Ureter (tissue), 1 donor: ENCODE results near the gene H1-8. TPM values are rescaled to one million over a fixed set of nuclear protein-coding genes. Genes with fewer than 3 reads are reported as not detected.

ENCODE experiments used
- DNase-seq: peaks from one replicate; pipeline ENCODE4 v3.0.0-alpha.2; 2020; ENCODE audit warnings: low spot score
- total RNA-seq: library from RNA; stranded (reverse); gene quantifications from one replicate; pipeline ENCODE4 v1.2.4, GENCODE V29; 2023
- donor health status: DM: yes; HTN: yes; CAD: no.

The H1-8 gene
- total RNA-seq, 1 donor from 2014 or later = not detected

DNA sequence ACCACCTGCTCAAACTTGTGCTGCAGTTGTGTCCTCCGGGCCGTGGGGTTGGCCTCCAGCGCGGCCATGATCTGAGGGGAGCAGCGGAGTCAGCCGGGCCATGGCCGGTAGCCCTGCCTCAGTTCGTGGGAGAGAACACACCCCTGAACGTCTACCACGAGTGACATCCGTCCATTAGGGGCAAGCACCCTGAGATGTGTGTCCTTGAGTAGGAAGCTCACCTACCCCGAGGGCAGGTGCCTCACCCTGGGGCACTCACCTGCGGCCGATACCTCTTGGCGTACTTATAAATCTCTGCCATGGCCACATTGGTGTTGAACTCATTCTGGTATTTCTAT is 13.4 kb downstream of the H1-8 start:
- no peak for DNase-seq

GRCh38 chr3:129556890-129557547 is 14.0 kb downstream of the H1-8 start:
- no peak for DNase-seq

DNA sequence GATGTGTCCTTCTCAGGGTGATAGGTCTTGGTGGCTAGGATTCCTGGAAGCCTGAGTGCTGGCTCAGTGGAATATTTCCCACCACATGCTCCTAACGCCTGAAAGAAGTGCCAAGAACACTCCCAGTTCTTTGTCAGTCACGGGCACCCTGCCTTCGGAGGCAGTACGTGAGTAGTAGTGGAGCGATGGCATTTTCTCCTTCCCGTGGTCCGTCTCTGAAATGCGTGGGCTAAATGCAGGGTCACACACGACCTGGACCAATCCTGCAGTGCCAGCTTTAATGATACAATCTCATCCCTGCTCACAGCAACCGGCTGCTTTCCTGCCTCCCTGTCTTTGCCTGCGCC is 14.5 kb downstream of the H1-8 start:
- peak; percentile 59 for DNase-seq

DNA sequence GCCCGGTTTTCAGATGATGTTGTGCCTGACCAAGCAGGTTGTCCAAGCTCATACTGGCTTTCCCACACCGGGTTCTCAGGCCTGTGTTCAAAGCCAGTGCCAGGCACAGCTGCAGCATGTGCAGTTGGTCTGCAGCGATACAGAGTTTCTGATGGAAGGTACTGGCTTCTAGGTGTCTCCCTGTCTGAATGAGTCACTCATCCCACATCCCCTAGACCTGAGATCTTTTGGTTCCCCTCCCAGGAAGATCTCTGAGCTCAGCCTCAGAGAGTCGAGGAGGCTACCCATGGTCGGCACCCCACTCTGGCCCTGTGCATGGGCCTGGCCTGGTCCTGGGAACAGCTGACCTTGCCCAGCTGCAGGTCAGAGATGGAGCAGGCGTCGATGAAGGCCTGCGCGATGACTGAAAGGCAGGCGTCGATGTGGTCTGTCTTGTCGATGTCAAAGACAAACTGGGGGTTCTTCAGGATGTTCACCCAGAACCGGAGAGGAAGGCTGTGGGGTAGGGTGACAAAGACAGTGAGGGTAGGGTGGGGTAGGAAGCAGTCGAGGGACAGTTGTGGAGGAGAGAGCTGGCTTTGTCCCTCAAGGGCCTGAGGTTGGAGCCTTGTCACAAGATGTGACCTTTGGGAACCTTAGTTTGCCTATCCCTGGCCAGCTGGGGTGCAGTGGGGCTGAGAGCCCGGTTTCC is 15.3 kb downstream of the H1-8 start:
- no peak for DNase-seq

DNA sequence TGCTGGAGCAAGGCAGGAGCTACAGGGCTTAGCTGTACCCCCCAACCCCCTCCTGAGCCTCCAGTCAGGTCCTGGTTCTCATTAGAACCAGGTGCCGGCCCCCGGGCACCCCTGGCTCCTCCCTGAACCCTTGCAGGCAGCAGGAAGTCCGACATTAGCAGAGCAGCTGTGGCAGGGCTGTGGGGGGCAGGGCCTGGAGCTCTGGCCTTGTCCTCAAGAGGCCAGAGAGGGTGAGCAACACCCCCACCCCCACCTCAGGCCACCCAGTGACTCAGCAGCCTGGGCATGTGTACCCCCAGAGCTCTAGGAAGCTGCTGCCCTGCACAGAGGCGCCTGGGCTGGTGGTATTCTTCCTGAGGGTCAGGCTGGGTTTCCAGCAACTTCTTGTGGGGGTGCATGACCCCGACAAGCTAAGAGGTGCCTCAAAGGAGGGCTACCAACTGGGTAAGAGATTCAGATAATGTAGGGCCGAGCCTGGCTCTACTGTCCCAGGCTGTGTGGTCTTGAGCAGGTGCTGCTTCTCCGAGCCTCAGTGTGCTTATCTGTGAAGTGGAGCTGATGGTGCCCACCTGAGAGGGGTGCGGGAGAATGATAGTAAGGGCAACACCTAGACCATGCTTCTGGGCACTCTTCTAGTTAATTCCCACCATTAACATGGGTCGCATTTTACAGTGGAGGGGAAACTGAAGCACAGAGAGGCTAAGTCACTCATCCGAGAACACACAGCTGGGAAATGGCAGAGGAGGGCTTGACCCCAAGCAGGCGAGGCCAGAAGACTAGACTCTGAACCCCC is 16.0 kb downstream of the H1-8 start:
- DNase-seq = no peak

- DNase-seq = no peak
Observed at GRCh38 chr3:129559565-129560079, 16.6 kb downstream of the H1-8 start.

- peak; percentile 70 for DNase-seq
Observed at GRCh38 chr3:129560269-129560787, 17.4 kb downstream of the H1-8 start.

- peak; percentile 84 for DNase-seq
Observed at GRCh38 chr3:129560911-129561594, 18.1 kb downstream of the H1-8 start.

DNA sequence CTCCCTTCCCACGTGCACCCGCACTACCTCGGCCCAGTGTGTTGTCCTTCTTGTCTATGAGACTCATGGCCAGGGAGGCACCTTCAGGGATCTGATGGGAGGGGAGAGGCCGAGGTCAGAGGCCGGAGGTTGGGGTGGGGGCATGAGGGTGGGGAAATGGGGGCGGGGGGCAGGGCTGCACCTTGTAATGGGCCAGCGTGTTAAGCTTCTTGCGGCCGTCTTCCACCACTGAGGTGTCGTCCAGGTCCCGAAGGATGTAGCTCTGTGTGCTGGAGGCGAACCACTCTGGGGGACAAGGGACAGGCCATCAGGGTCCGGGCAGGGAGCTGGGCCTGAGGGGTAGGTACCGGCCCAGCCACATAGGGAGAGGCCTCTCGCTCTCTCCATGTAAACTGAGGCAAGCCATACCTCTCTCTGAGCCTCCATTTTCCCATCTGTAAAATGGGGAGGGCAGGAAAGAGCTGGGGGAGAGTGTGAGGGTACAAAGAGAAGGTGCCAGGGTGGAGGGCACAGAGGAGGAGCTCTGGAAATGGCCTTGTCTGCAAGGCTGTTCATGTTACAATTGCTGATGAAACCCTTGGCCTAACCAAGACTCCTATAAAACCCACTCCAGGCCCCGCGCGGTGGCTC is 18.8 kb downstream of the H1-8 start:
- DNase-seq = no peak

- no peak for DNase-seq
Observed at GRCh38 chr3:129562803-129563202, 19.8 kb downstream of the H1-8 start.

GRCh38 chr3:129563332-129563731 is 20.4 kb downstream of the H1-8 start:
- DNase-seq = no peak

GRCh38 chr3:129563850-129564535 is 21.0 kb downstream of the H1-8 start:
- no peak for DNase-seq

DNA sequence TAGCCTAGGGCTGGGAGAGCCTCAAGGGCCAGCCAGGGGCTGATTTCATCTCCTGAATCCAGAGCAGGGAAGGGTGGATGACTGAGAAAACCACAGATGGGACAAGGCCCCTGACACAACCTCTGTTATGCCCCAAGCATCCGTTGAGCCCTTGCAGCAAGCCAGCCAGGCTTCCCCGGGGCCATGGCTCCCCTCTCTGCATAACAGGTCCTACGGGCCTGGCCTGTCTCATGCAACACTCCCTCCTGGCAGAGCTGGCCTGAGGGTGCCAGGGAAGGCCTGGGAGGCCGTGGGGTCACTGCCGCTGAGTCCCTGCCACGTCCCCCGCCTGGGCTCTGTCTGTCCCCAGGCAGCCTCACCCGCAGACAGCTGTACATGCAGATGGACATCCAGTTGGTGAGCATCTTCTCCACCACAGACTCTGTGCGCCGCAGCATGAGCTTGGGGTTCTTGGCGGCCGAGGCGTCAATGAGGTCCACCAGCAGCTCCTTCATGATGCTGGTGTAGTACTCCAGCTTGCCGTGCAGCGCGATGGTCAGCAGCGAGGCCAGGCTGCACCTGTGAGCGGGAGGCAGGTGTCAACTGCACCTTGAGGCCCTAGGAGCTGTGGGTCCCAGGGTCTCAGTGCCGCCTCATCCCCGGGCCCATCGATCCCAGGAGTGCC is 22.1 kb downstream of the H1-8 start:
- no peak for DNase-seq

DNA sequence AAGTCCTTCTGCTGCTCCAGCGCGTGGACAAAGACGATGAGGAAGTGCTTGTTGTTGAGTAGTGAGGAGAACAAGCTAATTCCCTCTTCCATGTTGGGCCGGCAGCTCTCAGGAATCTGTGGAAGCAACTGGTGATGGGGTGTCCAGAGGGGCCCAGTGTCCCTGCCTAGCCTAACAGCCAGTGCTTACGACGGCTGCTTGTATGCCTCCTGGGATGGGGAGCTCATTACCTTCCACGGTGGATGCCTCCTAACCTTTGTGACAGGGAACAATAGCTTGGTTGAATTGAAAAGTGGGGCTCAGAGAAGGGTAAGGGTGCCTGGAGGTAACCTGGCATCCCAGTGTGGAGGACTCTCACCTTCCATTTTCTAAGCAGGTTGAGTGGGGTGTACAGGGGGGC is 22.9 kb downstream of the H1-8 start:
- no peak for DNase-seq

- no peak for DNase-seq
Observed at GRCh38 chr3:129567176-129567705, 24.3 kb downstream of the H1-8 start.

- no peak for DNase-seq
Observed at GRCh38 chr3:129567939-129568338, 25.0 kb downstream of the H1-8 start.

DNA sequence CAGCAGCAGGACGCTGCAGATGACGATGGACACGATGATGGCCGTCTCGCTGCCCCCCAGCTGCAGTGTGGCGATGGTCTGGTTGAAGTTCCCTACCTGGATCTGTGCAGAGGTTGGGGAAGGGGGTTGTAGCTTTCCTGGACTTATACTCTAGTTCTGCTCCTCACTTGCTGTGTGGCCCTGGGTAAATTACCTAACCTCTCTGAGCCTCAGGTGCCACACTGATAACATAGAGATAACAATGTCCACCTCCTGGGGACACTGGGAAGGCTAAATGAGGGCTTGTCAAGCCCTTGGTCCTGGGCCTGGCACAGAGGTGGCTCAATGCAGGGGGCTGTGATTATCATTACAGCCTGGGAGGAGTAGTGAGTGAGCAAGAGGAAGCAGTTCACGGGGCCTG is 26.9 kb downstream of the H1-8 start:
- no peak for DNase-seq

DNA sequence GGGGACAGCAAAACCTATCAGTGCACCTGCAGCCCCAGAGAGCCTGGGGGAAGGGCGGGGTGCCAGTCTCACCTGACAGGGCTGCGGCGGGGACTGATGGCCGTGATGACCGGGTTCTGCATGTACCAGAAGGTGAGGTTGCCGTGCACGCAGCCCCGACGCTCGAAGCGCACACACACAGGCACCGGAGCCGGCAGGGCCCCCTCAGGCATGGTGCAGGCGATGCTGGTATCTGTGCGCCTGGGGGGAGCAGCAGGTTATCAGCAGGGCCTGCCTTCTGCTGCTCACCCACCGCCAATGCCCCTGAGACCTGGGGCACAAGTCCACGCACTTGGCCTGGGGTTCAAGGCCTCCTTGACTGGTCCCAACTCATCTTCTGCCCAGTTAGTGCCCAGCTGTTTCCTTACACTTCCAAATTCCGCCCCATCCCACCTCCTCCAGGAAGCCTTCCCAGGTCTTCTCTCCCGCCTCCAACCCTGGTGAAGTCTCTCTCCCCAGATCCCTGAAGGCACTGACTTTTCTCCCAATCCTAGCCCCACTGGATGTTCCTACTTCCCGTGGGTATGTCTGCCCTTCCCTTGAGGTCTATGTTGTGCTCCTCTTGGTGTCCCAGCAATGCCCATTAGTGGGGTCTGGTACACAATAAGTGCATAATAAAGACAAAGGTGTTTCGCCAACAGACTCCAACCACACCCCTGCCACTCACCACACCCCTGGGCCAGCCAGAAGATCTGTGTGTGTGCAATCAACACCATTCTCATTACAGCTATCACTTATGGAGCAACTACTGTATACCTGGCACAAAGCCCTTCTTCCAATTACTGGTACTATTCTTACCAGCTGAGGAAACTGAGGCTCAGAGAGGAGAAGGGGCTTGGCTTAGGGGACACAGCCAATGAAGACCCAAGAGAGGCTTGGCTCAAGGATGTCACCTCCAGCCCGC is 28.9 kb downstream of the H1-8 start:
- DNase-seq = no peak

- DNase-seq = no peak
Observed at GRCh38 chr3:129572603-129573002, 29.6 kb downstream of the H1-8 start.
